ENCODE results near the gene OGDH.

GRCh38 chr7:44756904-44757303 is 150.5 kb downstream of the OGDH start:
- no peak for TF ChIP-seq POLR2A (IDR thresholded peaks at IDR 0.05)
- TF ChIP-seq CTCF (IDR thresholded peaks at IDR 0.05): no peak

All from testis (tissue), 2 donors.